ENCODE measurements around the gene METTL16. TPM values are rescaled to one million over a fixed set of nuclear protein-coding genes. Genes with fewer than 3 reads are reported as not detected.

Gene METTL16
- total and polyA plus RNA-seq, 2 of the 8 experiments (the other 6 are each of a cell fraction or from before 2014, with no cell fraction given): 22.8 to 59.4 TPM

DNA sequence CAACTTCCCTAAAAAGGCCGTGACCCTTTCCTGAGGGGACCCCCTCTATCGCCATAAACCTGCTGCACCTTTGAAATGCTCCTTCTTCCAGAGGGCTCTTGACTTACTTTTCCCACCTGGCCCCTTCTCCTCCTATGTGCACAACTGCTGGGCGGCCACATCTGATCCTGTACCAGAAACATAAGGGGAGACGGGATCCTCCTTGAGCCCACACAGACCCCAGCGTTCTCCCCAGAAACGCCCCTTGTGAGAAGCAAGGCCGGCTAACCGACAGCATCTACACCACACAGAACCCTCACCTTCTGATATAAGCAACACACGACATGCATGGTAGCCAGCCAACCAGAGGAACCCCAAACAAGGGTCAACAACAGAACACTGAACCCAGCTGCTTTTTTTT, 96.6 kb downstream of the METTL16 start:
- Histone ChIP-seq H2BK120ac (replicated peaks; ENCODE audit: low read depth, low read length) (no peak overlapping the region), H3K23ac (ENCODE audit: insufficient read length) (no peak overlapping the region), H4K5ac (ENCODE audit: insufficient read length, low read depth, low read length) (no peak overlapping the region), H3K4me3 (ENCODE audit: extremely low read depth in 1 of 4, insufficient read depth in 2 of 4, low read depth in 3 of 4, low read length in 4 of 4) (no peak overlapping the region), H2BK5ac (ENCODE audit: low read depth, low read length) (no peak overlapping the region), H2BK12ac (ENCODE audit: low read depth, low read length) (no peak overlapping the region), H3K79me2 (ENCODE audit: control insufficient read depth in 1 of 2, insufficient read depth in 2 of 2, low read length in 2 of 2) (no peaks in the 10 kb centered on the region), H3K18ac (ENCODE audit: extremely low read depth, low read length) (no peak overlapping the region), H3K9me3 (ENCODE audit: insufficient read depth in 2 of 2, low read depth in 1 of 2, low read length in 1 of 2) (no peaks in the 10 kb centered on the region), H3K23me2 (ENCODE audit: low read depth, low read length) (0 out of 2 replicates have a peak, but pooled peaks cover 3% of the 10 kb centered on the region), H3K4ac (replicated peaks; ENCODE audit: insufficient read length, low read depth, low read length) (no peak overlapping the region), H2AFZ (ENCODE audit: low read length) (no peak overlapping the region), H4K8ac (ENCODE audit: extremely low read depth, insufficient read depth, low read length) (no peak overlapping the region), H2BK15ac (ENCODE audit: low read length) (no peak overlapping the region), H3K9ac (replicated peaks in 1 of 4; ENCODE audit: extremely low read depth in 1 of 4, low read depth in 3 of 4, low read length in 3 of 4) (no peak overlapping the region), H2BK20ac (ENCODE audit: low read length) (no peak overlapping the region), H3K4me1 (replicated peaks in 1 of 4; ENCODE audit: control insufficient read depth in 3 of 4, insufficient read depth in 4 of 4, low read length in 3 of 4) (no peaks in the 10 kb centered on the region), H3K27ac (ENCODE audit: low read depth, low read length) (no peak overlapping the region), H2AK5ac (ENCODE audit: low read depth, low read length) (no peak overlapping the region), H4K91ac (replicated peaks; ENCODE audit: insufficient read length, low read length) (no peak overlapping the region), H4K20me1 (replicated peaks in 1 of 2; ENCODE audit: control insufficient read depth in 1 of 2, insufficient read depth in 2 of 2, low read length in 2 of 2) (peaks cover 5 to 7% of the 10 kb centered on the region in 2 experiments), H3K79me1 (ENCODE audit: low read depth, low read length) (0 out of 2 replicates have a peak, but pooled peaks cover 3% of the 10 kb centered on the region), H3K27me3 (replicated peaks in 1 of 4; ENCODE audit: control insufficient read depth in 3 of 4, extremely low read depth in 1 of 4, insufficient read depth in 3 of 4, low read length in 3 of 4) (no peaks in the 10 kb centered on the region), H3K14ac (ENCODE audit: insufficient read length) (no peak overlapping the region), H3K56ac (replicated peaks; ENCODE audit: insufficient read length, low read depth, low read length) (no peak overlapping the region), H3K36me3 (ENCODE audit: control insufficient read depth in 2 of 4, insufficient read depth in 4 of 4, low read length in 3 of 4) (peaks cover 4 to 28% (median 18%) of the 10 kb centered on the region in 4 experiments; a peak in 6 of 8 replicates), H3K4me2 (ENCODE audit: insufficient read depth in 1 of 2, low read depth in 2 of 2, low read length in 2 of 2) (no peak overlapping the region)
- POLR2A ChIA-PET (ENCODE audit: partially characterized antibody): interaction anchor here (1.0 to 2.2 kb wide), 6 partner anchors 8 to 55 kb away, joined by 3 to 14 read pairs (median 6); no protein-coding TSS in a partner anchor
- CTCF ChIA-PET (ENCODE audit: partially characterized antibody): interaction anchor here (0.8 to 8.3 kb wide), 21 partner anchors 8 to 319 kb away, joined by 3 to 216 read pairs (median 8); no protein-coding TSS in a partner anchor
- FAIRE-seq (no peak), DNase-seq (ENCODE audit: low read depth in 1 of 2, low spot score in 2 of 2) (no peak)
- 90% methylated on average over 9 of the region's 9 CpGs; no CpG with 5 or more reads in 1 of the 2 experiments for WGBS, 2 experiments (ENCODE audit: extremely low coverage in 1 of 2, insufficient coverage in 1 of 2, insufficient read length in 1 of 2, insufficient replicate concordance in 2 of 2, low coverage in 1 of 2, low lambda C conversion rate in 2 of 2, missing lambda C conversion rate in 1 of 2)
- TF ChIP-seq GABPA (IDR thresholded peaks at IDR 0.05; ENCODE audit: borderline replicate concordance, insufficient read depth, low read length) (no peak), GTF2F1 (IDR thresholded peaks at IDR 0.05; ENCODE audit: borderline replicate concordance, low read depth, low read length) (no peak), YY1 (IDR thresholded peaks at IDR 0.05; ENCODE audit: low read depth, low read length) (no peak), CTBP2 (IDR thresholded peaks at IDR 0.05; ENCODE audit: borderline replicate concordance, insufficient read depth, insufficient read length, low read length) (no peak), KDM5A (IDR thresholded peaks at IDR 0.05; ENCODE audit: low read length) (no peak), USF2 (IDR thresholded peaks at IDR 0.05; ENCODE audit: low read length) (no peak), SP4 (IDR thresholded peaks at IDR 0.05; ENCODE audit: low read length) (no peak), CBX8 (IDR thresholded peaks at IDR 0.05; ENCODE audit: borderline replicate concordance, low read depth, low read length) (no peak)
